NCI-H2107 treated with DMSO at 0.1 percent for 48 hours (cell line): Measurements from ENCODE around the gene CCDC183.

ENCODE experiments used
- DNase-seq: peaks from one replicate; lab custom pipeline; 2025; ENCODE audit not compliant: unreplicated experiment; lab: John Stamatoyannopoulos, UW

CCDC183 gene

GRCh38 chr9:136847826-136848392 is 51.8 kb downstream of the CCDC183 start:
- DNase-seq: peak; percentile 44

DNA sequence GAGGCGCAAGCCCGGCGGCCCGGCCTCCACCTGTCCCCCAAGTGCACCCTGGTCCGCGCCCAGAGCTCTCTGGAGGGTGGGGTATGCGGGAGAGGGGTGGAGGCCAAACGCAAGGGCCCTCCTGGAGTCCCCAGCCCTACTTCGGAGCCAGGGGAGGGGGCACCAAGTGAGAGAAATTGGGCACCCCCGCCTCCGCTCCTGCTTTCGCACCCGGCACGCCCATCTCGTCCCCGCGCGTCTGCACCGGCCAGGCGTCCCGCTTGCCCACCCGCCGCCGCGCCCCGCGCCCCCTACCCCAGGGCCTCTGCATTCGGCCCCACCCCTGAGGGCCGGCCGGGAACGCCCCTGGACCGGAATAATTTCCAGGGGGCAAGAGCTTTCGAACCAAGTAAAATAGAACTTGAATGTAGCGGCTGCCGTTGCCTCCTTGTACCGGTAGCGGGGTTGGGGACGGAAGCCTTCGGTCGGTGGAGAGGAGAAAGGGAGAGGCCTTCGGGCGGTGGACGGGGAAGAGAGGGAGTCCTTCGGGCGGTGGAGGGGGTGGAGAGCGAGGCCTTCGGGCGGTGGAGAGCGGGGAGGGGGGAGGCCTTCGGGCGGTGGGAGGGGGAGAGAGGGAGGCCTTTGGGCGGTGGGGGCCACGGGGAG is 52.4 kb downstream of the CCDC183 start:
- peak; percentile 51 for DNase-seq

- DNase-seq: peak; percentile 98
Measured at GRCh38 chr9:136849038-136849959, 53.2 kb downstream of the CCDC183 start, which contains the start of gene PHPT1. TSS of gene PHPT1 (plus strand) at chr9:136849409. CDS start at chr9:136849431, 22 bp downstream.

DNA sequence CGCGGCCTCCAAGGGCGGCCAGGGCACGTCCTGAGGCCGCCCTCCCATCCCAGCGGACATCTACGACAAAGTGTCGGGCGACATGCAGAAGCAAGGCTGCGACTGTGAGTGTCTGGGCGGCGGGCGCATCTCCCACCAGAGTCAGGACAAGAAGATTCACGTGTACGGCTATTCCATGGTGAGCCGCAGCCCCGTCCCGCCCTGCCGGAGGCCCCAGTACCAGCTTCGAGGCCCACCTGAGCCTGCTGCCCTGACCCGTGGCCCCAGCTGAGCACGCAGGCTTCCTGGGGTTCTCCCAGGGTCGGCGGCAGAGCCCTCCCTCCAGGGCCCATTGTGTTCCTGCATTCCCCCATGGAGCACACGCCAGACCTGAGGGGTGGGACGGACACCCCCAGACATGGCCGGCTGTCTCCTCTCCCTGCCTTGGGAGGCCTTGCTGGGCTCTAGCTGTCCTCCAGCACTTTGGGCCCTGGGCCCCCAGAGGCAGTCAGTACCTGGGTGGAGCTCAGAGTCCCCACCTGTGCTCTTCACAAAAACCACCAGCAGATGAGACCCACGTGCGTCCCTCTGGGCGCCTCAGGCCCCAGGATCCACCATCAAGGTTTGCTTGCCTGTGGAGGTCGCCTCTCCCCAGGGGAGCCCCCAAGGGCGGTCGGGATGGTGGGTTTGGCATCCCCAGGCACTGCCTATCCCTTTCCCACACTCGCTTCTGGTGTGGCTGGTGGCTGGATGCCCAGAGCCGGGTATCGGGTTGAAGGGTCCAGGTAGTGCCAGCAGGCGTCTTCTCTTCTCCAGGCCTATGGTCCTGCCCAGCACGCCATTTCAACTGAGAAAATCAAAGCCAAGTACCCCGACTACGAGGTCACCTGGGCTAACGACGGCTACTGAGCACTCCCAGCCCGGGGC is 54.1 kb downstream of the CCDC183 start:
- no peak for DNase-seq

GRCh38 chr9:136850866-136851775 is 55.0 kb downstream of the CCDC183 start:
- DNase-seq: no peak

DNA sequence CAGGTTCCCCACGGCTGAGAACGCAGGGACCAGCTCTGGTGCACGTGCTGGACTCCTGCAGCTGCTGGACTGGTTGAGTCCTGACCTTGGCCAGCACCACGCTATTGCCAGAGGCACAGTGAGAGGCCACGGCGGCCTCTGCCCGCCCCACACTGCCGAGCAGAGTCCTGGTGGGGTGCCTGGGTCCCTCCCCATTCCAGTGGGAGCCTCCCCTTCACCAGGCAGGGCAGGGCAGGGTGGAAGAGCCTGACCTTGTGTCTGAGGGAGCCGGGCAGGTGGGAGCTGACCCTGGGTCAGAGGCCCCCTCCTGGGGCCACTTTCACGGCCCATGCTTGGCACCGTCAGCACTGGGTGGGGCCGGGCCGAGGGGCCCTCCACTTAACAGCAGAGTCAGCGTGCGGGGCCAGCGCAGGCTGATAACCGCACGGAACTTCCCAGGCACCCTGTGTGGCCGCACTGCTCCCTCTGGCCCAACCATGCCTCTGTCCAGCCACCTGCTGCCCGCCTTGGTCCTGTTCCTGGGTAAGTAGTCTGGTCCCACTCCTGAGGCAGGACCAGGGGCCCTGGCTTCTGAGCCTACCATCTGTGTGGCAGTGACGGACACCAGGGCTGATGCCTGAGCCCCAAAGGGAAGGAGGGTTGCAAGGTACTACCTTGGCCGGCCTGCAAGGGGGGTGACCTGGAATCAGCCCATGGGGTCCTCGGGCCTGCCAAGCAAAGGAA is 56.0 kb downstream of the CCDC183 start, which contains the start of gene MAMDC4:
TSS of gene MAMDC4 (plus strand) at position 406 of the 723 bp plus-strand sequence. CDS start at position 477, 71 bp downstream.
- DNase-seq: no peak

- no peak for DNase-seq
Measured at GRCh38 chr9:136852664-136853595, 56.8 kb downstream of the CCDC183 start.

DNA sequence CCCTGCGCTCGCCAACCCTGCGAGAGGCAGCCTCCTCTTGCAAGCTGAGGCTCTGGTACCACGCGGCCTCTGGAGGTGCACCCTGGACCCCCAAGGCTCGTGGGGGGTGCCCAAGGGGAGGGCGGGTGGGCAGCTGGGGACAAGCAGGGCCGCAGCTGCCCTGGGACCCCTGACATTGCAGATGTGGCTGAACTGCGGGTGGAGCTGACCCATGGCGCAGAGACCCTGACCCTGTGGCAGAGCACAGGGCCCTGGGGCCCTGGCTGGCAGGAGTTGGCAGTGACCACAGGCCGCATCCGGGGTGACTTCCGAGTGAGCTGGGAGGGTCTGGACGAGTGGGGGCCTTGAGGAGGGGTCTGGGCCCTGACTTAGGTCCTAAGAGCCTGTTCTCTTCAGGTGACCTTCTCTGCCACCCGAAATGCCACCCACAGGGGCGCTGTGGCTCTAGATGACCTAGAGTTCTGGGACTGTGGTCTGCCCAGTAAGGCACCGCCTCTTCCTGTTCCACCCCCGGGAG is 57.5 kb downstream of the CCDC183 start:
- no peak for DNase-seq

DNA sequence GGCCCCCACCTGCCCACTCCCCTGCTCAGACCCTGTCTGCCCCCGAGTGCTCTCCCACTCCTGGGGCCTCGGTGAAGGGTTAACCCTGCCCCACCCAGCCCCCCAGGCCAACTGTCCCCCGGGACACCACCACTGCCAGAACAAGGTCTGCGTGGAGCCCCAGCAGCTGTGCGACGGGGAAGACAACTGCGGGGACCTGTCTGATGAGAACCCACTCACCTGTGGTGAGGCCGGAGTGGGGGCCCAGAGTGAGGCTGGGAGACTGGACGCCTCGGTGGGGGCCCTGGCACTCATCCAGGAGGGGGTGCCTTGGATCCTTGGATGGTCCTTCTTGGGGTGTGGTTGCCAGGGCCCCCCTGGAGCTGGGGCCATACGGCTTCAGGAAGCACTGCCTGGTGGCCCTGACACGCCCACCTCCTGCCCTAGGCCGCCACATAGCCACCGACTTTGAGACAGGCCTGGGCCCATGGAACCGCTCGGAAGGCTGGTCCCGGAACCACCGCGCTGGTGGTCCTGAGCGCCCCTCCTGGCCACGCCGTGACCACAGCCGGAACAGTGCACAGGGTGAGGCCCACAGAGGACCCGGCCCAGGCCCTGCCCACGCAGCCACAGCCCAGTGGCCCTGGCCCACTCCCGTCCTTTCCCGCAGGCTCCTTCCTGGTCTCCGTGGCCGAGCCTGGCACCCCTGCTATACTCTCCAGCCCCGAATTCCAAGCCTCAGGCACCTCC is 58.1 kb downstream of the CCDC183 start:
- DNase-seq: no peak

GRCh38 chr9:136854842-136855460 is 58.8 kb downstream of the CCDC183 start:
- DNase-seq: no peak

DNA sequence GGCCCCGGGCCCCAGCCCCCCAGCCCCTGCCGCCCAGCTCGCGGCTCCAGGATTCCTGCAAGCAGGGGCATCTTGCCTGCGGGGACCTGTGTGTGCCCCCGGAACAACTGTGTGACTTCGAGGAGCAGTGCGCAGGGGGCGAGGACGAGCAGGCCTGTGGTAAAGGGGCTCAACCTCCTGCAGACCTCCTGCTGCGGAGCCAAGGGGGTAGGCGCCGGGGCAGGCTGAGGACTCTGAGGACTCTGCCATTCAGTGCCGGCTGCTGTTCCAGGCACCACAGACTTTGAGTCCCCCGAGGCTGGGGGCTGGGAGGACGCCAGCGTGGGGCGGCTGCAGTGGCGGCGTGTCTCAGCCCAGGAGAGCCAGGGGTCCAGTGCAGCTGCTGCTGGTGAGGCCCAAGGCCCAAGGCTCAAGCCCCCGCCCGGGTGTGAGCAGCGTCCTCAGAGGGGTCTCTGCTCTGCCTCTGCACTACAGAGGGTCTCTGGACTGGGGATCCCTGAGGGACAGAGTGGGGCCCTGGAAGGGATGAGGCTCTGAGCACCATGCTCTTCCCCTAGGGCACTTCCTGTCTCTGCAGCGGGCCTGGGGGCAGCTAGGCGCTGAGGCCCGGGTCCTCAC is 59.4 kb downstream of the CCDC183 start:
- no peak for DNase-seq

DNA sequence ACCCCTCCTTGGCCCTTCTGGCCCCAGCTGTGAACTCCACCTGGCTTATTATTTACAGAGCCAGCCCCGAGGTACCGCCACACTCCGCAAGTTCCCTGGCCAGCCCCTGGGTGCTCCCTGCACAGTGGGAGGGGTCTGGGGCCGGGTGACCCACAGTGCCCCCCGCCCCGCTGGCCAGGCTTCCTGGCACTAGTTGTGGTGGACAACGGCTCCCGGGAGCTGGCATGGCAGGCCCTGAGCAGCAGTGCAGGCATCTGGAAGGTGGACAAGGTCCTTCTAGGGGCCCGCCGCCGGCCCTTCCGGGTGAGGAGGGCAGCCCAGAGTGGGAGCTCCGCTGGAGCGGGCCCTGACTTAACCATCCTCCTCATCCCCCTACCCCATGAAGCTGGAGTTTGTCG is 59.9 kb downstream of the CCDC183 start:
- no peak for DNase-seq

DNA sequence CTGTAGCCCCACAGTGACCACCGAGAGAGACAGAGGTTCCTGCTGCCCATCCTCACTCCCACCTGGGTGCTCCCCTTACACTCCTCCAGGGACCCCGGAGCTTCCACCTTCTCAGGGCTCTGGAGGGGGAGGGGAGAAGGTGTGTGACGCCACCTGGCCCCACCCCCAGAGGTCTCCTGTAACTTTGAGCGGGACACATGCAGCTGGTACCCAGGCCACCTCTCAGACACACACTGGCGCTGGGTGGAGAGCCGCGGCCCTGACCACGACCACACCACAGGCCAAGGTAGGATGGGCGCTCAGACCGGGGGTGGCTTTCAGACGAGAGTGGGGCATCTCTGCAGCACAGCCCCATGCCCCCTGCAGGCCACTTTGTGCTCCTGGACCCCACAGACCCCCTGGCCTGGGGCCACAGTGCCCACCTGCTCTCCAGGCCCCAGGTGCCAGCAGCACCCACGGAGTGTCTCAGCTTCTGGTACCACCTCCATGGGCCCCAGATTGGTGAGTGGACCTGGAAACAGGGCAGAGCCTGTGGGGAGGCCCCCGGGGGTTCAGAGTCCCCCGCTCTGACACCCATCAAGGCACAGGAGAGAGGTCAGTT is 60.5 kb downstream of the CCDC183 start:
- no peak for DNase-seq

- DNase-seq: no peak
Measured at GRCh38 chr9:136857166-136857565, 61.0 kb downstream of the CCDC183 start.
